Thymus (tissue), 14 donors: ENCODE measurements around the gene EFCAB13. TPM values are rescaled to one million over a fixed set of nuclear protein-coding genes. Genes with fewer than 3 reads are reported as not detected.

Source experiments
- DNase-seq, 9 donors: peaks; one replicate each; pipeline ENCODE4 v3.0.0-alpha.2; 2013; ENCODE audit warnings: low spot score in 9 of 9, low read depth in 6 of 9, missing footprints in 1 of 9
- H3K27ac ChIP-seq, 2 donors: one replicate each; pipeline ENCODE4 v1.5.1; 2013; ENCODE audit warnings: control low read depth in 1 of 2, low read depth in 1 of 2, low read length in 1 of 2, mild to moderate bottlenecking in 1 of 2, moderate library complexity in 1 of 2
- H3K27me3 ChIP-seq, 2 donors: one replicate each; pipeline ENCODE4 v1.5.1; 2013; ENCODE audit warnings: low read length in 1 of 2; ENCODE audit not compliant: control insufficient read depth in 2 of 2, insufficient read depth in 1 of 2
- H3K36me3 ChIP-seq, 2 donors: one replicate each; pipeline ENCODE4 v1.5.1; 2013; ENCODE audit warnings: low read length in 1 of 2, mild to moderate bottlenecking in 1 of 2, moderate library complexity in 1 of 2; ENCODE audit not compliant: control insufficient read depth in 2 of 2, insufficient read depth in 2 of 2
- H3K4me1 ChIP-seq, 2 donors: one replicate each; pipeline ENCODE4 v1.5.1; 2013; ENCODE audit warnings: low read length in 2 of 2; ENCODE audit not compliant: control insufficient read depth in 2 of 2, insufficient read depth in 2 of 2
- H3K4me3 ChIP-seq, 2 donors: one replicate each; pipeline ENCODE4 v1.5.1; 2013; ENCODE audit warnings: low read length in 2 of 2, control low read depth in 1 of 2, mild to moderate bottlenecking in 1 of 2
- H3K9me3 ChIP-seq, 2 donors: one replicate each; pipeline ENCODE4 v1.5.1; 2013; ENCODE audit warnings: low read length in 1 of 2, mild to moderate bottlenecking in 1 of 2; ENCODE audit not compliant: control insufficient read depth in 2 of 2, insufficient read depth in 1 of 2
- WGBS: extraction: QIAGEN DNeasy Blood & Tissue Kit; methylation state at CpG from one replicate; pipeline ENCODE4 v1.1.7; 2013; 5-methylcytosine and 5-hydroxymethylcytosine counted together
- long read RNA-seq, 10 donors: transcript quantifications; one replicate each; lab custom pipeline, GENCODE V29; 2026
- polyA plus RNA-seq: library from polyadenylated mRNA; stranded (reverse); fragments of 200-250 nt; gene quantifications from one replicate; pipeline ENCODE4 v1.2.3, GENCODE V29; 2013
- total RNA-seq: library from RNA; stranded (reverse); fragments of 120-200 nt; gene quantifications from one replicate; pipeline ENCODE4 v1.2.4, GENCODE V29; 2013
- donor health status: healthy.

EFCAB13 gene, protein sequence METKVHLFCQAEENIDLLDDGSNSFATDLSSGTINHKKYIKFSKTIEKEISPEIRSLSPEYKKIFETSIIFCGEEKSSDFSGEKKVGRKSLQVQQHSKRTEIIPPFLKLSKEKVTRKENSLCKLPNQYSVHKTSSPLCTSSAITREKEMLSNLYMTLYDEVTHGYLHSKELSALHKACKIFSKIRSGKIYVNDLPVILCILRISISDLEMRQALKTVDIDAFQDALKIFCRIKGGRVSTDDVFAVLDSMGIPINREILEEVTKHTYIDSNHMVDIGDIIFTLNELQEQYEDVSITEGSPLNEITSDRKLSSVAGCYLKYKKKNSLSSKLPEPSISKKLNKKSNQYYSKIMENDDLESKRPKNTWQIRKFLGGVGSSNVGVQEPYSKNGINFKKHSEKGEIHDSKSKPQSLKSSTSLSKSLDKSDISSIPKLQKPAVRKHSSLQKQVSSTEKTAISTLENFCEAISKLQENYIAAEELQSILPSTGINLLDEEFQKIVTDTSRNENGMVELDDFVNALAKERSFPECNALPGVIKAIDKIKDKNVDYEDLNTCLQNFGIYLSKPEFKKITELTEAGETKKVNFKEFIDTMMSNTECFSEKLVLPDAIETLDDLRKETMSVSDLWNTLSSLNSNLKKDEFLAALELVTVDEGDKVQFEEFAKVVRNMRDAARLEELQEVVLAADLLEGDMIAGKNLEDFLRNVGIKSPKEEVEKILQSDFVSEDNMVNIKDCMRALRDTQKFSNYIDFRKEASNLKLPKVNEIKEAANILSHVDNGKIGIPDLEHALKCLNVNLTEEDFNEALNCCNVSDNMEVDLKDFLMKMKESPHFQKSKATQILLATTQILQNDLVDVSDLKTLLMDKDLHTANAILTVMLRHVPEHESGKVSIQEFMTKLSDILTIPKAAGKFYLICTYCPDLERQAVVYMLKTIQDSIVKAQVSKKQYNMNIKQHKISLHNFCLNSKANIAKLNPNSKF
- total RNA-seq (2.7 TPM), polyA plus RNA-seq (1.7 TPM)
- long read RNA-seq, donor 1: 0 reads
- long read RNA-seq, donor 2: 0 reads
- long read RNA-seq, donor 3: 0 reads
- long read RNA-seq, donor 4: 0 reads
- long read RNA-seq, donor 5: 0 reads
- long read RNA-seq, donor 6: 0 reads
- long read RNA-seq, donor 7: 0 reads
- long read RNA-seq, donor 8: 0 reads
- long read RNA-seq, donor 9: 0 reads
- long read RNA-seq, donor 10: 0 reads

DNA sequence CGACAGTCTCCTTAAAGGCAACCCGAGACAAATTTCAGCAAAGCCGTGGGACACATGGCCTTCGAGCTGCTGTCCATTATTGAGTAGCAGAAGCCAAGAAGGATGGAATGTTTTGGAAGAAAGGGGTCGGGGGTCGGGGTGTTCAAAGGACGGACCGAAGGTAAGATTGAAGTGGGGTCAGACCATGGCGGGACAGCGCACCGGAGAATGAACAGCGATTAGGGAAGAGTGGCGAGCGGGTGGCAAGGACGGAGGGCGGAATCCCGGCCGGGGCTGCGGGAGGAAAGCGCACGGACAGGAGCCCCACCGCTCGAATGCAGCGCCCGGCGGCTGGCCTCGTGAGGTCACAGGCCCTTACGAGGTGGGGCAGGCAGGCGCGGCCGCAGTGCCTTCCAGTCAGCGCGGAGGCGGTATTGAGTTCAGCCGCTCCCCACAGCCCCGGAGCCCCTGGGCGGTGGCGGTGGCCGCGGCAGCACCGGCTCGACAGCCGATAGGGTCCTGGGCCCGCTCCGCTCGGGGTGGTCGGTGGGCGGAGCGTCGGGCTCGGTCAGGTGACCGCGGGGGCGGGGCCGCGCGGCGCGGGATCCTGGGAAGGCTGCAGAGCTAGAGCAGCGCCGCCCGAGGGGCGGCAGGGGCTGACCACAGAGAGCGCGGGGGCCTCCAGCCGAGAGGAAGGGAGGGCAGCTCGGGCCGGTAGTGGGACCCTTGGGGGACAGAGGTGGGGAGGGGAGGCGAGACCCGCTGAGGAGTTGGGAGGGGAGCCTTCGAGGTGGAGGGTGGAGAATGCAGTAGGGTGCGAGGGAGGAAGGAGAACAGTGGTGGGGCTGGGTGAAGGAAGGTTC lies at the start of gene EFCAB13:
EFCAB13 (plus strand) TSS at position 574 of the 842 bp plus-strand sequence. CDS start 4,399 bp downstream, outside the sequence.
- Histone ChIP-seq H3K27ac (peak within 1 kb of the TSS; percentile 63 to 73), H3K9me3 (no peaks in the 10 kb centered on the region), H3K4me1 (peaks cover 0 to 18% of the 10 kb centered on the region in 2 donors), H3K27me3 (peaks cover 0 to 41% of the 10 kb centered on the region in 2 donors), H3K36me3 (no peaks in the 10 kb centered on the region), H3K4me3 (peak within 1 kb of the TSS; percentile 58 to 68)
- 2% methylated on average over 72 of the region's 72 CpGs for WGBS
- peak; percentile 43 to 89 (median 76) for DNase-seq

GRCh38 chr17:47274319-47275069 lies 49.3 kb upstream of the EFCAB13 start:
- H3K9me3 ChIP-seq: no peaks in the 10 kb centered on the region
- no peak for DNase-seq
- H3K4me3 ChIP-seq: no peak overlapping the region
- H3K27ac ChIP-seq: no peak overlapping the region
- peaks cover 0 to 3% of the 10 kb centered on the region in 2 donors for H3K4me1 ChIP-seq
- WGBS: 92% methylated on average over 5 of the region's 5 CpGs
- no peaks in the 10 kb centered on the region for H3K36me3 ChIP-seq
- H3K27me3 ChIP-seq: no peaks in the 10 kb centered on the region

GRCh38 chr17:47275245-47275984 lies 48.3 kb upstream of the EFCAB13 start:
- H3K4me3 ChIP-seq: no peak overlapping the region
- no peaks in the 10 kb centered on the region for H3K27me3 ChIP-seq
- H3K9me3 ChIP-seq: no peaks in the 10 kb centered on the region
- DNase-seq: no peak
- no peak overlapping the region for H3K27ac ChIP-seq
- peaks cover 0 to 3% of the 10 kb centered on the region in 2 donors for H3K4me1 ChIP-seq
- 81% methylated on average over 13 of the region's 13 CpGs for WGBS
- H3K36me3 ChIP-seq: no peaks in the 10 kb centered on the region

GRCh38 chr17:47276444-47276843 lies 47.3 kb upstream of the EFCAB13 start:
- Histone ChIP-seq H3K36me3 (no peaks in the 10 kb centered on the region), H3K4me1 (peaks cover 0 to 3% of the 10 kb centered on the region in 2 donors), H3K27ac (no peak overlapping the region), H3K9me3 (no peaks in the 10 kb centered on the region), H3K4me3 (no peak overlapping the region), H3K27me3 (no peaks in the 10 kb centered on the region)
- 92% methylated on average over 3 of the region's 3 CpGs for WGBS
- no peak for DNase-seq

- Histone ChIP-seq H3K9me3 (no peaks in the 10 kb centered on the region), H3K27ac (no peak overlapping the region), H3K36me3 (no peaks in the 10 kb centered on the region), H3K4me3 (no peak overlapping the region), H3K4me1 (peaks cover 0 to 3% of the 10 kb centered on the region in 2 donors), H3K27me3 (no peaks in the 10 kb centered on the region)
- 78% methylated on average over 10 of the region's 10 CpGs for WGBS
- no peak for DNase-seq
Observed at GRCh38 chr17:47276868-47277267, 46.9 kb upstream of the EFCAB13 start.

GRCh38 chr17:47277921-47278320 lies 45.8 kb upstream of the EFCAB13 start:
- peaks cover 0 to 3% of the 10 kb centered on the region in 2 donors for H3K4me1 ChIP-seq
- DNase-seq: no peak
- H3K27me3 ChIP-seq: no peaks in the 10 kb centered on the region
- no peak overlapping the region for H3K27ac ChIP-seq
- H3K9me3 ChIP-seq: no peaks in the 10 kb centered on the region
- H3K4me3 ChIP-seq: no peak overlapping the region
- 96% methylated on average over 1 of the region's 1 CpG for WGBS
- H3K36me3 ChIP-seq: no peaks in the 10 kb centered on the region

DNA sequence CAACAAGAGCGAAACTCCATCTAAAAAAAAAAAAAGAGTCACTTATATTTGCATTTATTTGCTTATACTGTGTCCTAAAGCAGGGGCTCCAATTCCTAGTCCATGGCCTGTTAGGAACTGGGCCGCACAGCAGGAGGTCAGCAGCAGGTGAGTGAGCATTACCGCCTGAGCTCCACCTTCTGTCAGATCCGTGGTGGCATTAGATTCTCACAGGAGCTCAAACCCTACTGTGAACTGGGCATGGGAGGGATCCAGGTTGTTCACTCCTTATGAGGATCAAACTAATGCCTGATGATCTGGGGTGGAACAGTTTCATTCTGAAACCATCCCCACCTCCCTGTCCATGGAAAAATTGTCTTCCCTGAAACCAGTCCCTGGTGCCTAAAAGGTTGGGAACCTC lies 45.2 kb upstream of the EFCAB13 start:
- Histone ChIP-seq H3K27me3 (no peaks in the 10 kb centered on the region), H3K9me3 (no peaks in the 10 kb centered on the region), H3K4me1 (peaks cover 0 to 3% of the 10 kb centered on the region in 2 donors), H3K4me3 (no peak overlapping the region), H3K36me3 (no peaks in the 10 kb centered on the region), H3K27ac (no peak overlapping the region)
- WGBS: 96% methylated on average over 4 of the region's 4 CpGs
- no peak for DNase-seq
